ENCODE data around the gene CACNA1C.

CACNA1C gene

DNA sequence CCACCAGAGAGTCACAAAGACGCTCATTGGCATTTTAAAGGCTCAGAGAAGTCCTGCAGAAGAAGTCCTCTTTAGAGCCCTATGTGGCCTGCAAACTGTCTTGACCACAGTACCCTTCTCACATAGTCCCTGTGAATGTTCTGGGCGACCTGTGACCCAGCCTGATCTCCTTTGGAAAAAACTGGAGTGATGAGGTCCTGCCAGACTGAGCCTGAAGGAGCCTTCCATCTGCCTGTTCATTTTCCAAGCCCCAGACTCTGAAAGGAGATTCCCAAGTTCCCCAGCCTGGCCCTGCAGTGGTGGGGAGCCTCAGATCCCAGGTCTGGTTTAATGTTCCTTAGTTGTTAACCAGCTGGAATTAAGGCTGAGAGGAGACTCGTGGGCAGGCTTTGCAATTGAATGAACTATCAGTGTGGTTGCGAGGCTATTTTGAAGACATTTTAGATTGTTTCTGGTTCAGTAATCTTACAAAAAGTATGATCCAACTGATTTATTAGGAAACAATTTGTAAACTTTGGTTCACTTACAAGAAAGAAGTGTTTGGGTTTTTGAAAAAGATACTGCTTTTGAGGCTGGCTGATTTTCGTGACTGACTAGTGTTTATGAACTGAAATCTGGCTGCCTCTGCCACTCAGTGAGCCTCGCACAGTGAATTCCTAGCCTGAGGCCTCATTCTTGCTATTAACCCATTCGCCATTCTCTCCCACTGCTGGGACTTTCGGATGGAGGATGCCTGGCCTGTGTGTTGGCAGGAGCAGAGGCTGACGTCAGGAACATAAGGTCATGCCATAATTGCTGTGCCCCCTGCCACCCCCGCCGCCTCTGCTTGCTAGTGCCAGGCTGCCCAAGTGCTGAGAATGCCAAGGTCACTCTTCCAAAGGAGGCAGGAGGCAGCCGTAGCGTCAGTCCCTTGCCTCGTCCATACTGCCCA, 249.0 kb downstream of the CACNA1C start:
- DNase-seq, result peak; percentile 38

GRCh38 chr12:2302711-2303580, 250.2 kb downstream of the CACNA1C start:
- peak; percentile 30 for DNase-seq

DNA sequence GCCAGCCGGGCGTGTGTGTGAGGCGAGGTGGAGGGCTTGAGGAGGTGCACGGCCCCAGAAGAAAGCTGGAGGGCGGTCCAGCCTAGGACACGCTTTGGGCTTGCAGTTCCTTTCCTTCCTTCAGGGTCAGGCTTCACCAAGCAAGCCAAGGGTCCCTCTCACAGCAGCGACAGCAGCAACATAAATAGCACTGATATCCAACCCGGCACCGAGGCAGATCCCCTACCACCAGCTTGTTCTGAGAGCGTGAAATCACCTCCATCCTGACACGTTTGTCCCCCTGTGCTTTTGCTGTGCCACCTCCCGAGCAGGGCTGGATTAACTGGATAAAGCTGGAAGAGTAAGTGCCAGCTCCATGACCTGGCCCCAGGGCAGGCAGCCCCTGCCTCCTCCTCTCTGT, 251.4 kb downstream of the CACNA1C start:
- no peak for DNase-seq

DNA sequence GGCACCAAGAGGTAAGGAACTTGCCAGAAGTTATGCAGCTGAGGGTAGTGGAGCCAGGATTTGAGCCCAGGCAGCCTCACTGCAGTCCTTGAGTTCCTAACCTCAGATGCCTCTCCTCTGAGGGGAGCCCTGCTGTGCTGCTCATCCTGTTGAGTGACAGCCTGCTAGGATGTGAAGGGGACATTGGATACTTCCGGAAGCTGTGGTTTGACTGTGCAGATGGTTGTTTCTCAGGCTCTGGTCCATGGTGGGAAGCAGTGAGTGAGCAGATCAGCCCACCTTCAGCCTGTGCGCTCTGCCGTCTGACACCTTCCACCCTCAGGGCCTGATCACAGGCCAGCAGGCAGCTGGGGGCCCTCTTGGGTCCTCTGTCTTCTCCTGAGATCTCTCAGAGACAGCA, 253.2 kb downstream of the CACNA1C start:
- DNase-seq, result no peak

GRCh38 chr12:2306735-2307134, 253.9 kb downstream of the CACNA1C start:
- no peak for DNase-seq

- no peak for DNase-seq
Measured at GRCh38 chr12:2307550-2307949, 254.8 kb downstream of the CACNA1C start.

GRCh38 chr12:2309647-2310046, 256.9 kb downstream of the CACNA1C start:
- DNase-seq, result no peak

GRCh38 chr12:2311020-2311778, 258.4 kb downstream of the CACNA1C start:
- peak; percentile 71 for DNase-seq

GRCh38 chr12:2312175-2312574, 259.4 kb downstream of the CACNA1C start:
- DNase-seq, result no peak

GRCh38 chr12:2312770-2313169, 260.0 kb downstream of the CACNA1C start:
- no peak for DNase-seq

DNA sequence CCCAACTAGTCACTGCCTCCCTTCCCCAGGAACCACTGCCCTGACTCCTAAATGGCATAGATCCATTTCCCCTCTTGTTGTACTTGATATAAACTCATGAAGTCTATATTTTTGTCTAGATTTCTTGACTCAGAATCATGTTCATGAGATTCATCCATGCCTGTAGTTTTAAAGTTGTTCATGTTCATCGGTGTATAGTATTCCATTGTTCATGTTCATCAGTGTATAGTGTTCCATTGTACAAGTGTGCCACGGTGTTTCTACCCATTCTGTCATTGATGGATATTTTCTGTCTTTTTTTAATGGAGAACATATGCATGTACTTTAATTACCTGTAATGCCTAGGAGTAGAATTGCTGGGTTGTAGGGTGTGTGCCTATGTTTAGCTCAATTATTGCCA, 261.7 kb downstream of the CACNA1C start:
- no peak for DNase-seq

- no peak for DNase-seq
Measured at GRCh38 chr12:2317772-2318171, 265.0 kb downstream of the CACNA1C start.

DNA sequence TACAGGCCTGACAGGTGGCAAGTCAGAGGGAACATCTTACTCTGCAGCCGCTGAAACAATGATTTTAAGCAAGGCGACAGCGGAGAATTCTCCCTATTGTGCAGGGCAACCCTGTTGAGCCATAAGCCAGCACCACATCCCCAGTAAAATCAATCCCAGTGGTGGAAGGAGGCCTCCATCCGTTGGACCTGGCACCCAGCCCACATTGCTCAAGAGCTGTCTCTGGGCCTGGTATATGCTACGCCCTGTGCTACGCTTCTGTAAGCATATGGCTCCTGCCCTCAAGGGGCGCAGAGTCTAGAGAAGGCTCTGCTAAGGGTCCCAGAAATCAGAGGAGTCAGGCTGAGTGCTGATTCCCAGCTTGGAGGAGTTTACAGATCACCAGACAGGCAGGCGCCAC, 265.5 kb downstream of the CACNA1C start:
- no peak for DNase-seq

GRCh38 chr12:2319136-2319535, 266.3 kb downstream of the CACNA1C start:
- no peak for DNase-seq

DNA sequence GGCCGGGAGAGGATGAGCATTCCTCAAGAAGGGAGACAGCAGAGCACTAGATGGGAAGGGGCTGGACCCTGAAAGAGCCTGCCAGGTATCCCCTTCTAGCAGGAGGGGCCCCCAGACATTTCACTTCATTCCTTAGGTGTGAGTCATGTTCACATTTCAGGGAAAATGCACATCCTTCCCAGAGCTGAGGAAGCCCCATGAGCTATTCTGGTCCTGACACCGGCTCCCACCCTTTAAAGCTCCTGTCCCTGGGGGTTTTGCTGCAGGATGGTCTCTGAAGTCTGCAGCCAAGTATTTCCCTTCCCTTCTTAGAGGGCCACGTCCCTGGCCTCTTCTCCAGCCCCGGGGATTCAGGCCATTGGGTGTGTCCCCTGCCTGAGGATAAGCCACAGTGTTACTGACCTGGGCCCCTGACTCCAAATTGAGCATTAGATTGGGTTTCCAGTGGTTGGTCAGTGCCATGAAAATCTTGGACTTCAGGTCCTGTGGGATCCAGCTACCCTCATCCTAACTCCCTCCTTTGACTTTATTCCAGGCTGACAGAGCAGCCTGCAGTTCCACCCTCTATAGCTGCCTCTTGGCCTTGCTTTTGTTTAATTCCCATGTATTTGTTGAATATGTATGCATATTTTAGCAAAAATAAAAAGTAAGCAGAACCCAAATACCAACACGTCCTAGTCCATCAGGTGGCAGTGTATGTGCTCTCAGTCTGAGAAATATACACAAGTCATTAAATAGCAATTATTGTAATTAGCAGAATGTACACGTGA, 267.1 kb downstream of the CACNA1C start:
- peak; percentile 51 for DNase-seq

- no peak for DNase-seq
Measured at GRCh38 chr12:2320841-2321240, 268.1 kb downstream of the CACNA1C start.

GRCh38 chr12:2322554-2323120, 269.9 kb downstream of the CACNA1C start:
- DNase-seq, result no peak

GRCh38 chr12:2323532-2324255, 270.9 kb downstream of the CACNA1C start:
- no peak for DNase-seq

GRCh38 chr12:2324387-2324786, 271.6 kb downstream of the CACNA1C start:
- DNase-seq, result peak; percentile 68

DNA sequence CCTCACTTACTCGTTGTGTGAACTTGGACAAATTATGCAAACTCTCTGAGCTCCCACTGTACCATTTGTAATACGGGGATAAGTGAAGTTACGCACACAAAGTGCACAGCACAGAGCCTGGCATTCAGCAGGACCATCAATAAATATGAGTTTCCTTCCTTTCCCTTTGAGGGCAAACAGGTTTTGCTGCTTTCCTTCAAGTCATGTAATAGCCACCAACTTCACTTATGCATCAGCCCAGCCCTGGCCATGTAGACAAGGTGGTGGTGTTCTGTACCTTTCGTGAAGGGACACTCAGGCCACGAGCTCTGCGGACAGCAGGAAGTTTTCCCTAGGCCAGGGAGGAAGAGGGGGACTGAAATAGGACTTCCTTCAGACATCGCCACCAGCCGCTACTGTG, 272.7 kb downstream of the CACNA1C start:
- DNase-seq, result no peak

- DNase-seq, result no peak
Measured at GRCh38 chr12:2326470-2326869, 273.7 kb downstream of the CACNA1C start.

Data from right hindlimb (tissue), 1 donor.